Type B pancreatic cell (in vitro differentiated cells): Measurements from ENCODE around the gene HOXB7. TPM values are rescaled to one million over a fixed set of nuclear protein-coding genes. Genes with fewer than 3 reads are reported as not detected.

Experiments used
- DNase-seq: peaks from one replicate; pipeline ENCODE4 v3.0.0; 2021; ENCODE audit warnings: mixed read lengths; ENCODE audit not compliant: unreplicated experiment; ENCODE audit errors: extremely low spot score
- H3K27ac Mint-ChIP-seq: 2 replicates; pipeline ENCODE4 v1.8.0; 2021; ENCODE audit warnings: mild to moderate bottlenecking, mixed read lengths
- H3K27me3 Mint-ChIP-seq: 2 replicates; pipeline ENCODE4 v1.8.0; 2021; ENCODE audit warnings: mixed read lengths
- H3K36me3 Mint-ChIP-seq: 2 replicates; pipeline ENCODE4 v1.8.0; 2021; ENCODE audit warnings: mixed read lengths
- H3K4me1 Mint-ChIP-seq: one replicate; pipeline ENCODE4 v1.8.0; 2021; ENCODE audit warnings: mixed read lengths; ENCODE audit not compliant: unreplicated experiment
- H3K4me3 Mint-ChIP-seq: 2 replicates; pipeline ENCODE4 v1.8.0; 2021; ENCODE audit warnings: mild to moderate bottlenecking, mixed read lengths
- H3K9me3 Mint-ChIP-seq: 2 replicates; pipeline ENCODE4 v1.8.0; 2021; ENCODE audit warnings: mixed read lengths
- total RNA-seq: library from RNA; stranded (reverse); gene quantifications from 2 replicates; pipeline ENCODE4 v1.2.1, GENCODE V29; 2021; ENCODE audit warnings: low replicate concordance
- TF ChIP-seq, protein P1 (sequence below): fragments of 200-600 bp; sonication (generic); conservative IDR thresholded peaks from 2 replicates; pipeline ENCODE4 v1.5.0; 2021; ENCODE audit warnings: antibody characterized with exemption, mild to moderate bottlenecking

Gene HOXB7
- total RNA-seq, 1 donor from 2014 or later, result 9.8 TPM

DNA sequence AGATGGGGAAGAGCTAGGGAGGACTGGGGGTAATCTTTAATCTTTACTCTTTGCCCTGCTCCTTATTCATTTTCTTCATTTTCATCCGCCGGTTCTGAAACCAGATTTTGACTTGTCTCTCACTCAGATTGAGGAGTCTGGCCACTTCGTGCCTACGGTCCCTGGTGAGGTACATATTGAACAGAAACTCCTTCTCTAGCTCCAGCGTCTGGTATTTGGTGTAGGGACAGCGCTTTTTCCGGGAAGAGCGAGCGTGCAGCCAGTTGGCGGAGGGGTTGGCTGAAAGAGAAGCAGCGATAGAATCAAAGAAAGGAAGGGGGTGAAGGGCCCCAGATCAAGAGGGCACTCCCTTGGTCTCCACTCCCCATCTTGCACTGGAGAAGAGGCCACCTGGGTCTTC lies 12.0 kb upstream of the HOXB7 start:
- Mint-ChIP-seq H3K9me3 (no peaks in the 10 kb centered on the region), H3K27ac (no peak overlapping the region), H3K27me3 (peaks cover 98% of the 10 kb centered on the region), H3K36me3 (no peaks in the 10 kb centered on the region), H3K4me1 (peaks cover 22% of the 10 kb centered on the region), H3K4me3 (no peak overlapping the region)
- no peak for DNase-seq
- TF ChIP-seq, protein P1, sequence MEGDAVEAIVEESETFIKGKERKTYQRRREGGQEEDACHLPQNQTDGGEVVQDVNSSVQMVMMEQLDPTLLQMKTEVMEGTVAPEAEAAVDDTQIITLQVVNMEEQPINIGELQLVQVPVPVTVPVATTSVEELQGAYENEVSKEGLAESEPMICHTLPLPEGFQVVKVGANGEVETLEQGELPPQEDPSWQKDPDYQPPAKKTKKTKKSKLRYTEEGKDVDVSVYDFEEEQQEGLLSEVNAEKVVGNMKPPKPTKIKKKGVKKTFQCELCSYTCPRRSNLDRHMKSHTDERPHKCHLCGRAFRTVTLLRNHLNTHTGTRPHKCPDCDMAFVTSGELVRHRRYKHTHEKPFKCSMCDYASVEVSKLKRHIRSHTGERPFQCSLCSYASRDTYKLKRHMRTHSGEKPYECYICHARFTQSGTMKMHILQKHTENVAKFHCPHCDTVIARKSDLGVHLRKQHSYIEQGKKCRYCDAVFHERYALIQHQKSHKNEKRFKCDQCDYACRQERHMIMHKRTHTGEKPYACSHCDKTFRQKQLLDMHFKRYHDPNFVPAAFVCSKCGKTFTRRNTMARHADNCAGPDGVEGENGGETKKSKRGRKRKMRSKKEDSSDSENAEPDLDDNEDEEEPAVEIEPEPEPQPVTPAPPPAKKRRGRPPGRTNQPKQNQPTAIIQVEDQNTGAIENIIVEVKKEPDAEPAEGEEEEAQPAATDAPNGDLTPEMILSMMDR, result no peak

DNA sequence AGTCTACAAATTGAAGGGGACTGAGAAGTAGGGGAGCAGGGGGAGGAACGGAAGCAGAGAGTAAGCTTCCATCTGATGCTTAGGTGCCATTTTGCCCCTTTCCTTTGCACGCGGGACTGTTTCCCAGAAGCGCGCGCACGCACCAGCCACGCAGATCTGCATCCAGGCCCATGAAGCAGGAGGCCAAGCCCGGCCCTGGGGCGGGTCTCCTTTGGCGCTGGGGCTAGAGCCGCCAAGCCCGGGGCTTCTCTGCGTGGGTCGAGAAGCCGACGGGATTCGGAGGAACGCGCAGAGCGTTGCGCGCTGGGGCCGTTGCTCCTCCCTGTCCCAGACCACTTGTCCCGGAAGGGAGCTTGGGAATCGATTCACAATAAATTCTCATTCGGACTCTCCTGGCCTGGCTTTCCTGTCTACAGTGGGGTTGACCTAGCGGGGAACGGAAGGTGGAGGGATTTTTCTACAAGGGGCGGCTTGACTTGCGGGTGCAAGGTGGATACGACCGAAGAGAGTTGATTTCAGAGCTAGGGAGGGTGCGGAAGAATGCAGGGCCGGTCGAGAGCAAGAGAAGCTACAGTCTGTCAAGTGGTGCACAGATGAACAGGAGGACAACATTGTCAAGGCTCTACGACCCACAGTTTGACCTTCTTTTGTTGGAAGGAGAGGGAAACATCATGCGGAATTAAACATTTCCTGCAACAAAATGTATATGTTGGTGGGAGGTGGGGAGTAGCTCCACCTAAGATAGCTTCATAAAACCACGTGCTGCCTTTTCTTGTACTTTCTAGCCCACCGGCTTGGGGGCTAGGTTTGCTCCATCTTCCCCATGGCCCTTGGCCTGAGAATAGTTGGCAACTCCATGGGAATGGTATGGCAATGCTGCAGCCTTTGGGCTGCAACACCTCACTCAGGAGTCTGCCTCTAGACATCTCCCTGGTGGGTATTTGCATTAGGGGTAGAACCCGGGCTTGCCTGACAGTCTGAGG lies 10.9 kb upstream of the HOXB7 start:
- no peak for DNase-seq
- Mint-ChIP-seq H3K27me3 (peaks cover 98% of the 10 kb centered on the region), H3K4me1 (peaks cover 26% of the 10 kb centered on the region), H3K4me3 (peak overlapping the region; percentile 78), H3K36me3 (no peaks in the 10 kb centered on the region), H3K27ac (peak overlapping the region; percentile 64), H3K9me3 (no peaks in the 10 kb centered on the region)
- TF ChIP-seq, protein P1, result no peak

DNA sequence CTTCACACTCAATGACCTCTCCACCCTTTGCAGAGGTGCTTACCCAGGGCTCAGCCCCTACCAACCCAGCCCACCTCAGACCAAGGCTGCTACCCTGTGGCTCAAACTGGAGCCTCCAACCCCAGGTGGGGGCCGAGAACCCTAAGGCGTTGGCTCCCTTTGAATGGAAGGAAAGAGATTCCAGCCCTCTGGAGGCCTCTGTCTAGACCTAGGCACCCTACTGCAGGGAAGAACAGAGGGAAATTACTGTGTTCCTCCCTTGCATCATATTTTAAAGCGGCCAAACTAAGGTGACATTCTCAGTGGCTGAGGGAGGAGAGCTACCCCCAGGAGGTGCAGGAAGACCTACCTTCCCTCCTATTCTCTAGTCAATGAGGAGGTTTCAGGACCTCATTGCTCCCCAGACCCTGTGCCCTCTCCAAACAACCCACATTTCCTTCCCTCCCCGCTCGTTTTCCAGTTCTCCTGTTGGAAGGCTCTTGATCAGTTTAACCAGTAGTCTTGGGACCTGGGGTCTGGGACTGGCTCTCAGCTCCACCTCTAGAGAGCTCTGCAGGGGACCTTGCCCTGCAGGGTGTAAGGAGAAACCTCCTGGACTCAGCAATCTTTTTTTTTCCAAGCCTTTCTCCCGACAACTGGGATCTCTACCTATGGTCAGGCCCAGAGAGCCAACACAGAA lies 9.8 kb upstream of the HOXB7 start:
- TF ChIP-seq, protein P1, result no peak
- Mint-ChIP-seq H3K9me3 (no peaks in the 10 kb centered on the region), H3K36me3 (no peaks in the 10 kb centered on the region), H3K27ac (no peak overlapping the region), H3K4me3 (peak overlapping the region; percentile 78), H3K4me1 (peaks cover 26% of the 10 kb centered on the region), H3K27me3 (peaks cover 98% of the 10 kb centered on the region)
- no peak for DNase-seq

DNA sequence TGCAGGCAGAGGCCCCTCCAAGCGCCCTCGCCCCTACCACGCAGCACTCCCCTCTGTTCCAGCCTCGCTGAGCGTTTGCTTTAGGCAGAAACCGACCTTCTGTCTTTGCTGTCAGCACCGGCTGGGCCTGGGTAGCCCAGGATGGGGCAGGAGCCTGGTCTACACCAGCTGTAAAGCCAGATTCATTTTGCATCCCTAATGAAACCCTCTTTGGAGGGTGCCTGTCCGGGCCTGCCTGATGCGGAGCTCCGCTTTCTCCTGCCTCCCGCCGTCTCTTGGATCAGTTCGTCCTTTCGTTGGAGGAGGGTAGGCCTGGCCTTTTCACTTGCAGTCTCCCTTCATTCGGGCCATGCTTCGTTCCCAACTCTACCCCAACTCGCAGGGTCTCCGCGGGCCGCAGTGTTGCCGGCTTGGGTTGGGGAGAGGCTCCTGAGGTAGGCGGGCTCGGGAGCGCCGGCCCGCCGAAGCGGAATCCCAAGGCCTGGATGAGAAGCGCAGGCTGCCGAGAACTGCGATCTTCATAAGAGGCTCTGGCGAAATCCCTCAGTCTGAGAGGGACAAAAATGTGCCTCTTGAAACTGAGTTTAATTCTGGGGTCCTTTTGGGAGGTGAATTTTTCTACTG lies 9.1 kb upstream of the HOXB7 start:
- no peak for DNase-seq
- Mint-ChIP-seq H3K27me3 (peaks cover 99% of the 10 kb centered on the region), H3K36me3 (no peaks in the 10 kb centered on the region), H3K9me3 (no peaks in the 10 kb centered on the region), H3K4me3 (peak overlapping the region; percentile 92), H3K4me1 (peaks cover 32% of the 10 kb centered on the region), H3K27ac (peak overlapping the region; percentile 87)
- TF ChIP-seq, protein P1, result no peak

DNA sequence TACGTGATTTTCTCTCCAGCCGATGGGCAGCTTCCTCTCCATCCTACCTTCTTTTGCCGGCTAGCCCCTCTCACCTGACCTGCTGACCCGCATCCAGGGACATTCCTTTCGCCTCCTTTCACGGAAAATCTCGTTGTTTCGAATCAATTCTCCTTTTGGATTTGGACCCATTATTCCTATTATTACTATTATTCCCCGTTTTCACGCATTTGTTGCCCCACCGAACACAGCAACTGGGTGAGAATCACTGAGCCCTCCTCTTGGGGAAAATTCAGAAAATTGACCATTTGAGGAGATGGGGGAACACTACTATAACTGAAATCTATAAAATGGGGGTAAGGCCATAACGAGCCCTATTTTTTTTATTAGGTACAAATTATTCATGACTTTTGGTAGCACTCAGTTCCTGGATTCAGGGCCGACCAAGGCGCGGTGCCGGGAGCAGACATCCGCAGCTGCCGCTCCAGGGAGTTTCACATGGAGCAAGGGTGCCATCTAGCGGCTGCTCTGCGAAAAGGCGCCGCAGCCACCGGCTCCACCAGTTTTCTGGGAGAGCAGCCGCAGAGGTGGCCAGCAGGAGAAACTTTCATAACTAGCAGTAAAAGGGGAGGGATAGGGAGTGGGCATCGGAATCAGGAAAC lies 7.6 kb upstream of the HOXB7 start:
- Mint-ChIP-seq H3K4me3 (peak overlapping the region; percentile 92), H3K27ac (peak overlapping the region; percentile 94)
- TF ChIP-seq, protein P1, result peak; percentile 100

More for the DNA sequence above, 7.6 kb upstream of the HOXB7 start:
- peak; percentile 96 for DNase-seq
- H3K27me3 Mint-ChIP-seq, result peaks cover 100% of the 10 kb centered on the region
- peaks cover 33% of the 10 kb centered on the region for H3K4me1 Mint-ChIP-seq
- no peaks in the 10 kb centered on the region for H3K9me3 Mint-ChIP-seq
- no peaks in the 10 kb centered on the region for H3K36me3 Mint-ChIP-seq
